ENCODE results near the gene TMBIM1.

DNA sequence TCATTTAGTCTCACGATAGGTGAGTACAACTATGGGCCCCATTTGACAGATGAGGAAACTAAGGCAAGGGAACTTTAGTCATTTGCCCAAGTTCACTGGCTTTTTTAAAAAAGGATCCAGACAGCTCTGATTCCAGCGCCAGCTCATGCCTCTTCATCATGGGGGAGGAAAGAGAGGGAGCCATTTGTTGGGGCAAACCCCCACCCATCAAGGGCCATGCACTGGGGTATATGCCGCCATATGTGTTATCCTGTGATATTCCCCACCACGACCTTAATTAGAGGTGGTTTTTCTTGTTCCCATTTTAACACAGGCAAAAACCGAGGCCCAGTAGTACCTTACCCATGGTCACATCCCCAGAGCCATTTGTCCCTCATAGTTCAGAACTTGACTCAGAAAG, 32.1 kb downstream of the TMBIM1 start:
- TF ChIP-seq, protein P1, sequence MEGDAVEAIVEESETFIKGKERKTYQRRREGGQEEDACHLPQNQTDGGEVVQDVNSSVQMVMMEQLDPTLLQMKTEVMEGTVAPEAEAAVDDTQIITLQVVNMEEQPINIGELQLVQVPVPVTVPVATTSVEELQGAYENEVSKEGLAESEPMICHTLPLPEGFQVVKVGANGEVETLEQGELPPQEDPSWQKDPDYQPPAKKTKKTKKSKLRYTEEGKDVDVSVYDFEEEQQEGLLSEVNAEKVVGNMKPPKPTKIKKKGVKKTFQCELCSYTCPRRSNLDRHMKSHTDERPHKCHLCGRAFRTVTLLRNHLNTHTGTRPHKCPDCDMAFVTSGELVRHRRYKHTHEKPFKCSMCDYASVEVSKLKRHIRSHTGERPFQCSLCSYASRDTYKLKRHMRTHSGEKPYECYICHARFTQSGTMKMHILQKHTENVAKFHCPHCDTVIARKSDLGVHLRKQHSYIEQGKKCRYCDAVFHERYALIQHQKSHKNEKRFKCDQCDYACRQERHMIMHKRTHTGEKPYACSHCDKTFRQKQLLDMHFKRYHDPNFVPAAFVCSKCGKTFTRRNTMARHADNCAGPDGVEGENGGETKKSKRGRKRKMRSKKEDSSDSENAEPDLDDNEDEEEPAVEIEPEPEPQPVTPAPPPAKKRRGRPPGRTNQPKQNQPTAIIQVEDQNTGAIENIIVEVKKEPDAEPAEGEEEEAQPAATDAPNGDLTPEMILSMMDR (IDR thresholded peaks at IDR 0.05; ENCODE audit: low read length): no peak
- TF ChIP-seq EZH2 (optimal IDR thresholded peaks at IDR 0.05; ENCODE audit: low read depth, low read length): no peak

Measured in MM.1S (cell line).